ENCODE measurements around the gene LRRC37A3.
A peak's percentile ranks its signal among the peaks of the same experiment; 100 is the strongest.
"Not testable (repeated sequence)": the region's sequence is repeated elsewhere in the genome, so short reads cannot be mapped to it uniquely, and the experiment has no call there.

LRRC37A3 gene

DNA sequence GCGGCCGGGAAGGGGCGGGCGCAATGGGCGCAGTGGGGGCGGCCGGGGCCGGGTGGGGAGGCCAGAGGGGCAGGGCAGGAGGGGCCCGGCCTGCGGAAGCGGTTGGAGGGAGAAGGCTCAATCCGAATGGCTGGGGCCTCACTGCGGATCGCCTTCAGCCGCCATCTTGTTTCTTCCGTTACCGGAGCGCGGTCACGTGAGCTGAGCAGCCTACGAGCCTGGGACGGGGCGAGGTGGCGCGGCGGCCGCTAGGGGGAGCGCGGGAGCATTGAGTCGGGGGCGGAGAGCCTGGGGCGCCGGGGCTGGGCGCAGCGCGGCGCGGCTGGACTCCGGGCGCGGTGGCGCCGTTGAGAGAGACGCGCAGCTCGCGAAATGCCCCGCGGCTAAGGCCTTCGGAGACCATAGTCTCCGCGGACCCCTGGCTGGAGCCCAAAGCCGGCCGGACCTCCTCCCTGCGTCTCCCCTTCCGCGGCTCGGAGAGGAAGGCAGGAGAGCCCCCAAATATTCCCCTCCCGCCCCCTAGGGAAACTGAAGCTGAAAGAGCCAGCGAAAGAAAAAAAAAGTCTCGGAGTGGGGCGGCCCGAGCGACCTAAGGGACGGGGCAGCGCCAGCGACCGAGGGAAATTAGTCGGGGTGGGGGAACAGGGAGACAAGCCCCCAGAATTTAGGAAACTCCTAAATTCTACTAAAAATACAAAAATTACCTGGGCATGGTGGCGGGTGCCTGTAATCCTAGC is at the start of gene LRRC37A3:
Gene LRRC37A3, minus strand, starts transcription at position 190 of the 737 bp plus-strand sequence. CDS start 22,221 bp downstream, outside the sequence.
- peak; percentile 90 for DNase-seq

DNA sequence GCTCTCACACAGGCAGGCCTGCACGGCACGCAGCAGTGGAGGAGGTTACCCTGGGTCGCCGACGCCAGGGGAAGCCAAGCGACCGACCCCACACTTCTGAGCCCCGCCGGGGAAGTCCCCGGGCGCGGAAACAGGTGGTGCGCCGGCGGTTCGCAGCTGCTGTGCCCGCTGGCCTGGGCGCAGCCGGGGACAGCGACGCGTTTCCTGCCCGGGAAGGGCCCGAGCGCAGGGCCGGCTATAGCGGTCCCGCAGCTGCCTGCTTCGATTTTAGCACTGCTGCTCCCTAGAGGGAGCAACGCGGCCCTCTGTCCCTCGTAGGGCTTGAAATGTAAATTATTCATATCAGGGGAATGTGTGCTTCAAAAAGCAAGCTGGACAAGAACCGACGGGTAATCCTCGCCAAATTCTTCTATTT is 46.6 kb upstream of the LRRC37A3 start:
- DNase-seq, result peak; percentile 9

DNA sequence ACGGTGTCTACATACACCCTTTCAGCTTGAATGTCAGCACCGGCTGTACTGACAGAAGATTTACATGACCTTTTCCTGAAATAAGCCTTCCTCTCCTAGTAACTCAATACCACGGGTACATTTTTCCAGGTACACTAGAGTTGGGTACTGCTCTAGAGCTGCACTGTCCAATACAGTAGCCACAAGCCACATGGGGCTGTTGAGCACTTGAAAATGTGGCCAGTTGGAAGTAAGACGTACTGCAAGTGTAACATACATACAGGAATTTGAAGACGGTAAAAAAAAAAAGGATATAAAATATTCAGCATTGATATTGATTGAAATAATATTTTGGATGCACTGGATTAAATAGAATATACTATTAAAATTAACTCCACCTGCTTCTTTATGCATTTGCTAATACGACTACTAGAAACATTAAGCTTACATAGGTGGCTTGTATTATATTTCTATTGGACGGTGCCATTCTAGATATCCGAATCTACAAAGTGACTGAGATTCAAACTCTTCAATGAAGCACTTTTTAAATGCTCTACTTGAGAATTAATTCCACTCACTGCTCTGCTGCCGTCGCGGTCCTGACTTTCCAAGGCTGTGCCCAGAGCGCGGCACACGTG is 46.1 kb upstream of the LRRC37A3 start:
- DNase-seq, result not testable (repeated sequence)

DNA sequence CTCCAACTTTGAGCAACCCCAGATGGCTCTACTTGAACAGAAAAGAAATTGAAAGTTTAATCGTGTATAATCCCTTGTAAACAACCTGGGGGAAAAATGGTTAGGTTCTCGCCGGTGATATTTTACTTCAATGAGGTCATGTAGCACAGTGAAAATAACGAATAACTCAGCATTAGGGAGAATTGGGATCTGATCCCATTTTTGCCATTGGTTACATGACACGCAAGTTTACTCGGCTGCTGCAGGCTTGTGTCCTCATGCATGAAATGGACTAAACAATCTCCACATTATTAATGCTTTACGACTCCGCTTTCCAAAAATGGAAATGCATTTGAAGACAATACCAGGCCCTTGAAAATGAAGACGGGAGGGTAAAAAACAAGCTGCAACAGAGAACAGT is 45.5 kb upstream of the LRRC37A3 start:
- DNase-seq, result no peak

DNA sequence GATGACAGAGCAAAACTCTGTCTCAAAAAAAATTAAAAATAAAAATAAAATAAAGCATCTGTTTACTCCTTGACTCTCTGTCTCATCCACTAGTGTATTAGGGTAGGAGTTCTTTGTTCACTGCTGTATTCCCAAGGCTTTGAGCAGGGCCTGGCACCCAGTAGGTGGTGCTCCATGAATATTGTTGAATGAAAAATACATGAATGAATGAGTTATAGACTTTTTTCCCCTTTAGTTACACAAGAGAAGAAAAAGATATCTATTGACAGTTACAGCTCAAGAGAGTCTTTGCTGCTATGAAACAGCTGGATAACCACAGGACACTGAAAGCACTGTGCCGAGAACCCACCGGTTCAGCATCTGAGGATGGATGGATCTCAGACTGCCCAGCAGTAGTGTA is 44.5 kb upstream of the LRRC37A3 start:
- DNase-seq, result not testable (repeated sequence)

DNA sequence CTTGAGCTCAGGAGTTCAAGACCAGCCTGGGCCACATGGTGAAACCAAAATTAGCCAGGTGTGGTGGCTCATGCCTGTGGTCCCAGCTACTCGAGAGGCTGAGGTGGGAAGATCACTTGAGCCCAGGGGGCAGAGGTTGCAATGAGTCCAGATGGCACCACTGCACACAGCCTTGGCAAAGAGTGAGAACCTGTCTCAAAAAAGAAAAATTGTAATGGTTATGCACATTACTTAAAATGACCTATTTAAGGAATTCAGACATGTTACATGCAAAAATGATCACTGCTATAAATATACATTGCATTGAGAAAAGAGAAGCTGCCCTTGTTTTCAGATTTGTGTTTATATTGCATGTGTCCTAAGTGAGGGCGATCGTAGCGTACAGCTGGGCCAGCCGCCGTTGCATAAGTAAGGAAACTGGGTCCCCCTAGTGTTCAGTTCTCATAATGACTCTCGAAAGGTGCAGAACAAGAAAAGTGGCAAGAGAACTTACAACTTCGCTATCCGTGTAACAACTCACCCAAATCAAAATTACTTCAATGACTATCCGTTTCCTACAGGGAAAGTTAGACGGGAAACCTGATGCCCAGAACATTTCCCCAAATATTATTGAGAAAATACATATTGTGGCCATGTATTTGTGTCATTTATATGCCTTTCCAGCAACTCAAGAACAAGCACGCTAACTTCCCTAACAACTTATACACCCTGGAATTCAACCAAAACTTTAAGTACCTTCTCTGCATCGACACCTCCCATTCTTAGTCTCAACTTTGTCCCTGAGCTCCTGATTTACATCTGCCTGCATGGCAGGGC is 42.5 kb upstream of the LRRC37A3 start:
- peak; percentile 34 for DNase-seq

DNA sequence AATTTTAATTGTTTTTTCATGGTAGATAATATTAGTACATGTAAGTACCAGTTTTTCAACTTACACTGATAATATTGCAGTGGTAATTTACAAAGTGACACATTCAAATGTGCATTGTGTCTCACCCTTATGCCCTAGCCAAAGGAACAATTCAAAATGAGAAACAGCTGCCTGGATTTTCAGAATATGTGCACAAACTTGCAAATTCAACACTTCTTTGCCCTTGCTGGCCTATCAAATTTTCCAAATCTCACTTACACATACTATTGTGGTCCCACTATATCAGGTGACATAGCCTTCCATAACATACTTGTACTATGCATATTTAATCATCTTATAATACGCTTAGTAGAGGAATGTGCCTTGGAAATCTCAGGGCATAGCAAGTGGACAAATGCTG is 32.6 kb upstream of the LRRC37A3 start:
- no peak for DNase-seq

DNA sequence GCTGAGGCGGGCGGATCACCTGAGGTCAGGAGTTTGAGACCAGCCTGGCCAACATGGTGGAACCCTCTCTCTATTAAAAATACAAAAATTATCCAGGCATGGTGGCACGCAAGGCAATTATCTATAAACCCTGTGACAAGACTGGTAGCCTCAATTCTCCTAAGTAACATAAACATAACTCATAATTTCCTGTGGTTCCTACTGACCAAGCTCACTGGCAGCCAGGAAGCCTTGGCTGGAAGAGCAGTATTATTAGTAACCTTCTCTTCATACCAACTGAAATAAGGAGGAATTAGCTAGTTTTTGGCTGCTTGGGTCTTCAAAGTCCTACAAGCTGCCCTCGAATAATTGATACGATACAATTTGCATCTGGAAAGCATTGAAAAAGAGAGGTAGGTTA is 31.6 kb upstream of the LRRC37A3 start:
- no peak for DNase-seq

DNA sequence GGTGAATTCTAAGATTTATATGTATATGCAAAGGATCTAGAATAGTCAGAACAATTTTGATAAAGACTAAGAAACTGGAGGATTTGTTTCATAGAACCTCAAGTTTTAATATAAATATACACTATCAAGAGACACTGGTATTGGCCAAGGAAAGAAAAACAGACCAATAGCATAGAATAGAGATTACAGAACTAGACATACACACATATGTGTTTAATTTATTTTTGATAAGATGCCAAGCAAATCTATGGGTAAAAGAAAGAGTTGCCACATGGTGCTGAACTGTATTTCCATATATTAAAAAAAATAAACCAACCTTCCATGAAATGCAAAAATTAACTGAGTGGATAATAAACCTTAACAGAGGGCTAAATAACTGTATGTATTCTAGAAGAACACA is 27.9 kb upstream of the LRRC37A3 start:
- no peak for DNase-seq

DNA sequence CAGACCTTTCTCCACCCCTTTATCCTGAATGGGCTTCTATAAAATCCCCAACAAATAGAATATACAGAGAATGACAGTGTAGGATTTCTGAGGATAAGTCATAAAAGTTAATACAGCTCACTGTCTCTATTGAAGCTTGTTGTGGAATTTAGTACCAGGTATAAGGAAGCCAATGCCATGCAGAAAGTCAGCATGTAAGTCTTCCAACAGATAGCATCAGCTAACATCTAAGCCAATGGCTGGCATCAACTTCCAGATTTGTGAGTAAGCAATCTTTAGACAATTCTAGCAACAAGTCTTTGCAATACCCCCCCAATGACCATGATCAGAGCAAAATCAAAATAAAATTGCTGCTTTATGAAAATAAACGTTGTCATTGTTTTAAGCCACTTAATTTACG is 22.5 kb upstream of the LRRC37A3 start:
- DNase-seq, result no peak

DNA sequence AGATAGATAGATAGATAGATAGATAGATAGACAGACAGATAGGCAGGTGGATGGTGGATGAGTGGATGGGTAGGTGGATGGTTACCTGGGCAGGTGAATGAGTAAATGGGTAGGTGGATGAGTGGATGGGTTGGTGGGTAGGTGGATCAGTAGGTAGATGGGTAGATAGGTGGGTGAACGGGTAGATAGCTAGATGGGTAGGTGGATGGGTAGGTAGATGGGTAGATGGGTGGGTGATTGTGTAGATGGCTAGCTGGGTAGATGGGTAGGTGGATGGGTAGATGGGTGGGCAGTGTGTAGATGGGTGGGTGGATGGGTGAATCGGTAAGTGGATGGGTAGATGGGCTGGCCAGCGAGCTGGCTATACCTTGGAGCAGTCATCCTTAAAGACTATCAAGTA is 21.8 kb upstream of the LRRC37A3 start:
- DNase-seq, result no peak

DNA sequence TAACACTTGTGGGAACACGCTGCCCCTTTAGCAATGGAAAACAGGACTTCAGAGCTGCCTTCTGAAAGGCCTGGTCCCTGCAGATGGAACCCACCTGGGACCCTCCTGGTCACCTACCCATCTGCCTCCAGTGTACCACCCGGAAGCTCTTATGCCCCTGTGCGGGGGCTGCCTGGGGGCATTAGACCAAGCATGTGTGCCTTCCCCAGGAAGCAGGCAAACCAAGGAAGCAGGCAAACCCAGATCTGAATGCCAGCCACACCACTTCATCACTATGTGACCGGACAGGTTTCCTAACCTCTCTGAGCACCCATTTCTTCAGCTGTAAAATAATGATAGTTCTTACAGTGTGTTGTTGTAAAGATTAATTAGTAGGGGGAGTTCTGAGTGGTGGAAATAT is 20.8 kb upstream of the LRRC37A3 start:
- DNase-seq, result no peak

DNA sequence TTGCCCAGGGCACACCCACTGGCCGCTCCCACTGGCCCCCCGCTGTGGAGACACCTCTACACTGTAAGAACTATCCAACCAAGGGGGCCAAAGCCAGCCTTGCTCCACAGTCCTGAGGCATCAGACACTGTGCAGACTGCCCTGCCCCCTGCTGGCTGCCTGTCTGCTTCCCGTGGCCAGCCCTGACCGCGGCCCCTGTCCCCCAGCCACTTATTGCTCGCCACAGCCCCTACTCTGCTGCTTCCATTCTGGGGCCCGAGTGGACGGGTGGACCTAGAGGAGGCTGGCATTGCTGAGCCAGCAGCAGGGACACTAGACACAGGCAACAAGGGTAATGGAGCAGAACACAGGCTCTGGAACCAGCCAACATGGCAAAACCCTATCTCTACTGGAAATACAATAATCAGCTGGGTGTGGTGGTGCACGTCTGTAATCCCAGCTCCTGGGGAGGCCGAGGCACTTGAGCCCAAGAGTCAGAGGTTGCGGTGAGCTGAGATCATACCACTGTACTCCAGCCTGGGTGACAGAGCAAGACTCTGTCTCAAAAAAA is 19.7 kb upstream of the LRRC37A3 start:
- peak; percentile 18 for DNase-seq

DNA sequence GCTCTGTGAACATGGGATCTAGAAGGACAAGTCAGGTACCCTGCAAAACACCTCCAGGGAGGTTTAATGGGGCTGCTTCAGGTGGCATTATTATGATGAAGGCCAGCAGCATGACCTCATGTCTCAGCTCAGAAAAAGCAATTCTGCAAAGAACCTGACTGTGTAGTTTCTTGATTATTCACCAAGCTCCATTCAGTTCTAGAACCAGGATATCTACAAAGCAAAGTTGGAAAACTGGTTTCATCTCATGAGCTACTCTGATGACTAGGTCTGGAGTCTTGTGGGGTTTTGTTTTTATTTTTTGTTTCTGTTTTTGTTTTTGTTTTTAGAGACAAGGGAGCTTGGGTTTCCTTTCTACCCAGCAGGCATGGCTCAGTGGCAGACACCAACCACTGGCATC is 19.0 kb upstream of the LRRC37A3 start:
- DNase-seq, result no peak

DNA sequence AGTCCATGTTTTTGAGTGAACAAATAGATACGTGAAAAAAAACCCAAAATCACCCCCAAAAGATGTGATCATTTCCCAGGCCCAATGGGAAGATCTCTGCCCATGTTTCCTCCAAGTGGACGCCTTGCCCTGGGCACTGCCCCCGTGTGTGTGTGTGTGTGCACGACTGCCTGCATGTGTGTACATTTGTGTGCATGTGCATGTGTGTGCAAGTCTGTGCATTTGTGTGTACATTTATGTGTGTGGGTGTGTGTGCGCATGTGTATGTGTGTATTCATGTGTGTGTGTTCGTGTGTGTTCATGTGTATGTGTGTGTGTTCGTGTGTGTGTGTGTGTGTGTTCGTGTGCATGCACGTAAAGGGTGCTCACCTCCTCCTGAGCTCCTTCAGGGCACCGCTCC is 16.8 kb upstream of the LRRC37A3 start:
- no peak for DNase-seq

DNA sequence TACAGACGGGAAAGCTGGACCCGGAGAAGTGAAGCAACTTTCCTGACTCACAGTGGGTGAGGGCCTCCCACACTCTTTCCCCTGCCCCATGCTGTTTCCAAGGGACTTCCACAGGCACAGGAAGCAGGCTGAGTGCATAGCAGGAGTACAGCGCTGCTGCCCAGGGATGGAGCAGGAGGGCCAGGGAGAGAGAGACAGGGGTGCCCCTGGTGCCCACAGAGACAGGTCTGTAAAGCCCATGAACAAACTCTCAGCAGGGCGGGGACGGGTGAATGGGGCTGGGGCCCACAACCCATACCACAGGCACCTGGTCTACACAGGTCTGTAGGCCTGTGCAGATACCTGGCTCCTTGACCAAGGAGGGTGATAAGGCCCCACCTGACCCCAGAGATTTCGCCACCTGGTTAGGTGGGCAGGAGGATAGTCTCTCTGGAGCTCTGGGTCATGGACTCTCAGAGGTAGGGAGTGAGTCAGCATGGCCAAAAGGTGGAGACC is 15.1 kb upstream of the LRRC37A3 start:
- not testable (repeated sequence) for DNase-seq

DNA sequence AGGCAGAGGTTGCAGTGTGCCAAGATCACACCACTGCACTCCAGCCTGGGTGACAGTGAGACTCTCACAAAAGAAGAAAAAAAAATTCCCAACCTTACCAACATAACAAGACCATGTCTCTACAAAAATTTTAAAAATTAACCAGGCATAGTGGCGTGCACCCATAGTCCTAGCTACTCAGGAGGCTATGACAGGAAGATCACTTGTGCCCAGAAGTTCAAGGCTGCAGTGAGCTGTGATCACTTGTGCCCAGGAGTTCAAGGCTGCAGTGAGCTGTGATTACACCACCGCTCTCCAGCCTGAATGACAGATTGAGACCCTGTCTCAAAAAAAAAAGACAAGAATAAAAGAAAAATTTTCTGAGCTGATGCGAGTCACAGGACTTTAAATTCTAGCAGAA is 13.6 kb upstream of the LRRC37A3 start:
- DNase-seq, result not testable (repeated sequence)

DNA sequence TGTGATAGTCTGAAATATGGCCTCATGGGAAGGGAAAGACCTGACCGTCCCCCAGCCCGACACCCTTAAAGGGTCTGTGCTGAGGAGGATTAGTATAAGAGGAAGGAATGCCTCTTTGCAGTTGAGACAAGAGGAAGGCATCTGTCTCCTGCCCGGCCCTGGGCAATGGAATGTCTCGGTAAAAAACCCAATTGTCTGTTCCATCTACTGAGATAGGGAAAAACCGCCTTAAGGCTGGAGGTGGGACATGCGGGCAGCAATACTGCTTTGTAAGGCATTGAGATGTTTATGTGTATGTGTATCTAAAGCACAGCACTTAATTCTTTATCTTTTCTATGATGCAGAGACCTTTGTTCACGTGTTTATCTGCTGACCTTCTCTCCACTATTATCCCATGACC is 11.1 kb upstream of the LRRC37A3 start:
- not testable (repeated sequence) for DNase-seq

DNA sequence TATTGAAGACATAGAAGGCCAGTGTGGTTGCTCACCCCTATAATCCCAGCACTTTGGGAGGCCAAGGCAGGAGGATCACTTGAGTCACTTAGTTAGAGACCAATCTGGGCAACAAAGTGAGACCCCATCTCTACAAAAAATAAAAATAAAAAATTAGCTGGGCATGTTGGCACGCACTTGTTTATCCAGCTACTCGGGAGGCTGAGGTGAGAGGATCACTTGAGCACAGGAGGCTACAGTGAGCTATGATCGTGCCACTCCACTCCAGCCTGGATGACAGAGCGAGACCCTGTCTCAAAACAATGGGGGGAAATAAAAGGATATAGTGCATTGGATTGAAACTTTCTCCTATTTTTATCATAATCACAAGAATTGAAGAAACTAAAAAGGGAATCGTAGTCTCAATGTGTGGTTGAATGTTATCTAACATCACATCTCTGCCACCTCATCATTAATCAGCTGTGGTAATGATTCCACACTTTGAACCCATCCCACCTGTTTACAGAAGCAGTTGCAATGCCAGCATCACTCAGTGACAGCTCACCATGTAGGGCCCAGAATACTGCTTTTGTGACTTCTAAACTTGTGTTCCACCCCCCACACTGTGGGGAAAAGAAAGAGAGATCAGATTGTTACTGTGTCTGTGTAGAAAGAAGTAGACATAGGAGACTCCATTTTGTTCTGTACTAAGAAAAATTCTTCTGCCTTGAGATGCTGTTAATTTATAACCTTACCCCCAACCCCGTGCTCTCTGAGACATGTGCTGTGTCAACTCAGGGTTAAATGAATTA is 10.3 kb upstream of the LRRC37A3 start:
- not testable (repeated sequence) for DNase-seq

DNA sequence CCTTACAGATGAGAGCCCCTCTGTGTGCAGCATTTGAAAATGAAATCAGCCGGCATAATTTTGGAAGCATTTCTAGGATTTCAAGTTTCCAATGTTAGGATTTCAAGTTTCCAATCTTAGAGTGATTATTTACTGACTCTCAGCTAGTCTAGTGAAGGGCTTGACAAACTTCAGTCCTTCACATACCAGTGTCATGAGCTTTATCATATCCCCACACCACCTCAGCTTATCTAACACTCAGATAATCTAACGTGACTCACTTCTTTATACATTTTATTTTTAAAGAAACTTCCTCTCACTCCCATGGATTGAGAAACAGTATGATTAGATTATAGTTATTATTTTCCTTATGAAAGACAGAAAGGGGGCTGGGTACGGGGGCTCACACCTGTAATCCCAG is 9.4 kb upstream of the LRRC37A3 start:
- not testable (repeated sequence) for DNase-seq

DNA sequence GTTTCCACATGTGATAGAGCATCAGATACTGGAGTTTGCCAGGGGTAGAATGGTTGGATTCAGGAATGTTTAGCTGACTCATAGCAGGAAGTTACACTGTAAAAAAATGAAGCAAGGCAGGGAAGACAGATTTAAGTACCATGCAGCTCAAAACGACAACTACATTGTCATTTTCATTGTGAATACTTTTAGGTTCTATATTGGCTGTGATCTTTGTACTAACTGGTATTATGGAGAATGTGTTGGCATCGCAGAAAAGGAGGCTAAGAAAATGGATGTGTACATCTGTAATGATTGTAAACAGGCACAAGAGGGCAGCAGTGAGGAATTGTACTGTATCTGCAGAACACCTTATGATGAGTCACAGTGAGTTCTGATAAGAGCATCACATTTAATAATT is 8.2 kb upstream of the LRRC37A3 start:
- peak; percentile 32 for DNase-seq

DNA sequence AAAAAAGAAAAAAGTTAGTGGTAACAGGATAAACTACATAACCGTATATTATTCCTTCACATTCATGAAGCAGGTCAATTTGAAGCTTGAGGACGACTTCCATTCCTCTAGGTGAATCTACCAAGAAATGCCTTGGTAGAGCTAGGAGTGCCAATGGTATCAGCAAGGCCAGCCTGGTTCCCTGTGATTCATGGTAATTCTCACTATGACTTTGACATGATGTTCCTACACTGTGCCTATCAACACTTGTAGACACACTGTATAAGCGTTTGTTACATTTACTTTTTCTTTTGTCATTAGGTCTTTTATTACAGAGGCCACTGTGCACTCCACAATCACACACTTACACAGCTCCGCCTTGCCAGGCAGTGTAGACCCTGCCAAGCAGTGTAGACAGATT is 7.2 kb upstream of the LRRC37A3 start:
- not testable (repeated sequence) for DNase-seq
